Cardiac muscle cell (in vitro differentiated cells and primary cell): ENCODE measurements around the gene RRP1. TPM values are rescaled to one million over a fixed set of nuclear protein-coding genes. Genes with fewer than 3 reads are reported as not detected.

Experiments
- DNase-seq, 2 donors: peaks; one replicate each; pipeline versions ENCODE4 v3.0.0 to v3.0.0-alpha.2; 2010 to 2017; ENCODE audit warnings: low read depth in 1 of 2, low spot score in 1 of 2
- H3K27ac ChIP-seq: fragments of 200-600 bp; sonication (generic); 2 replicates; pipeline ENCODE4 v1.5.1; 2016
- H3K27me3 ChIP-seq: fragments of 200-600 bp; sonication (generic); 2 replicates; pipeline ENCODE4 v1.6.0; 2016; ENCODE audit warnings: control low read depth
- H3K36me3 ChIP-seq: fragments of 200-600 bp; sonication (generic); 2 replicates; pipeline ENCODE4 v1.5.1; 2016; ENCODE audit warnings: control low read depth
- H3K4me1 ChIP-seq: fragments of 200-600 bp; sonication (generic); 2 replicates; pipeline ENCODE4 v1.8.1; 2017; ENCODE audit warnings: low read depth, mild to moderate bottlenecking, mixed run types
- H3K4me3 ChIP-seq: fragments of 200-600 bp; sonication (generic); 2 replicates; pipeline ENCODE4 v1.5.1; 2016; ENCODE audit warnings: mild to moderate bottlenecking
- H3K9me3 ChIP-seq: fragments of 200-600 bp; sonication (generic); 2 replicates; pipeline ENCODE4 v1.5.1; 2017; ENCODE audit warnings: low read depth, mild to moderate bottlenecking, control low read depth
- polyA plus RNA-seq: library from polyadenylated mRNA; unstranded; fragments of >200 nt; fragmentation: Nextera tagmentation; extraction: Ambion mirVana; gene quantifications from 2 replicates; pipeline ENCODE4 v1.2.1, GENCODE V29; 2016
- total RNA-seq: library from RNA; depleted of rRNA; stranded (reverse); fragments of >200 nt; gene quantifications from 2 replicates; pipeline ENCODE4 v1.2.3, GENCODE V29; 2016
- TF ChIP-seq, protein P1 (sequence below): IDR thresholded peaks from 2 replicates; pipeline ENCODE4 v1.5.1; 2012; ENCODE audit warnings: low read depth, mild to moderate bottlenecking, low read length

The RRP1 gene
- total and polyA plus RNA-seq, 2 experiments from 2014 or later = 20.1 to 27.8 TPM

DNA sequence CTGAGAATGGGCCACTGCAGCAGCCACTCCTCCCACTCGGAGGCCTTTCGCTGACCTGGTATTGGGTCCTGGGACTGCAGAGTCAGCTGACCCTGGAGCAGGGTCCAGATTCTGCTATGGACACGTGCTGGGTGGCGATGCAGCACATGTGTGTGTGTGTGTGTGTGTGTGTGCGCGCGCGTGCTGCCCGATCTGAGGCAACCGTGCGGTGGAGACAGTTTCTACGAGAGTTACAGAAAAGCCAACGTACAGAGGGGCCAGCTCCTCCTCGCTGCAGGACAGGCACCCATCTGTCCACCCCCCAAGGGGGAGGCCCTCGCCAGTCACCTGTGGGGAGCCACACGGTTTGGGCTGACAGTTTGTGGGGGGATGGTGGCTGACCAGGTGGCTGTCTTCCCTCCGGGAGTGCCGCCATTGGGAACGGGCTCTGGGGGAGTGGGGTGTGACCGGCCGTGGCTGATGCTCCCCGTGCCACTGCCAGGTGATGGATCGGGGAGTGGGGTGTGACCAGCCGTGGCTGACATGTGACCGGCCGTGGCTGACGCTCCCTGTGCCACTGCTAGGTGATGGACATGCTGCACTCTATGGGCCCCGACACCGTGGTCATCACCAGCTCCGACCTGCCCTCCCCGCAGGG lies 37.3 kb upstream of the RRP1 start:
- H3K27me3 ChIP-seq = no peaks in the 10 kb centered on the region
- H3K4me3 ChIP-seq = no peak overlapping the region
- H3K36me3 ChIP-seq = peaks cover 8% of the 10 kb centered on the region
- H3K27ac ChIP-seq = no peak overlapping the region
- TF ChIP-seq, protein P1, sequence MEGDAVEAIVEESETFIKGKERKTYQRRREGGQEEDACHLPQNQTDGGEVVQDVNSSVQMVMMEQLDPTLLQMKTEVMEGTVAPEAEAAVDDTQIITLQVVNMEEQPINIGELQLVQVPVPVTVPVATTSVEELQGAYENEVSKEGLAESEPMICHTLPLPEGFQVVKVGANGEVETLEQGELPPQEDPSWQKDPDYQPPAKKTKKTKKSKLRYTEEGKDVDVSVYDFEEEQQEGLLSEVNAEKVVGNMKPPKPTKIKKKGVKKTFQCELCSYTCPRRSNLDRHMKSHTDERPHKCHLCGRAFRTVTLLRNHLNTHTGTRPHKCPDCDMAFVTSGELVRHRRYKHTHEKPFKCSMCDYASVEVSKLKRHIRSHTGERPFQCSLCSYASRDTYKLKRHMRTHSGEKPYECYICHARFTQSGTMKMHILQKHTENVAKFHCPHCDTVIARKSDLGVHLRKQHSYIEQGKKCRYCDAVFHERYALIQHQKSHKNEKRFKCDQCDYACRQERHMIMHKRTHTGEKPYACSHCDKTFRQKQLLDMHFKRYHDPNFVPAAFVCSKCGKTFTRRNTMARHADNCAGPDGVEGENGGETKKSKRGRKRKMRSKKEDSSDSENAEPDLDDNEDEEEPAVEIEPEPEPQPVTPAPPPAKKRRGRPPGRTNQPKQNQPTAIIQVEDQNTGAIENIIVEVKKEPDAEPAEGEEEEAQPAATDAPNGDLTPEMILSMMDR = no peak
- no peak for DNase-seq
- H3K9me3 ChIP-seq = no peaks in the 10 kb centered on the region
- H3K4me1 ChIP-seq = no peaks in the 10 kb centered on the region

DNA sequence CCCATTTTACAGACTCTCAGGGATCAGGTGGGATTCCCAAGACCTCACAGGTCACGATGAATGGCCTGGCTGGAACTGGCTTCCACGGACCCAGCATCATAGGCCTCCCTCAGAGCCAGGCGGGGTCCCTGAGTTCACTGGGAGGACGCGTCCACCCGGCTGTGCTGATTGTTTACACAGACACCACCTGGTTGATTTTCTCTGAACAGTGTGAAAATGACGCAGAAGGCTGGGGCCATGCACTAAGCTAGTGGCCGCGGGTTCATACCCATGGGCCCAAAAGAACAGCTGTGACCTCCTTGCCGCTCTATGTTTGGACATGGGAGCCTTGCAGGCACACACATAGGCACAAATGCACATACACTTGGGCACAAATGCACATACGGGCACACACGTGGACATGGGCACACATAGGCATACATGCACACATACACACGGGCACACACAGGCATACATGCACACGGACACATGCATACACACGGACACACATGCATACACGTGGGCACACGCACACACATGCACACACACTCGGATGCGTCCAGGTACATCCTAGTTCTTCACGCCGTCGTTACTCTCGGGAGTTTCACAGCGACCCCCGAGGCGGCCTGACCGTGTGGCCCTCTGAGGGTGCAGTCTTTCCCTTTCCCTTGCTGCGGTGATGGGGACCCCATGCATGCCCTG lies 36.5 kb upstream of the RRP1 start:
- TF ChIP-seq, protein P1 = no peak
- Histone ChIP-seq H3K27ac (no peak overlapping the region), H3K9me3 (no peaks in the 10 kb centered on the region), H3K4me3 (no peak overlapping the region), H3K36me3 (peaks cover 8% of the 10 kb centered on the region), H3K4me1 (no peaks in the 10 kb centered on the region), H3K27me3 (no peaks in the 10 kb centered on the region)
- DNase-seq = no peak

DNA sequence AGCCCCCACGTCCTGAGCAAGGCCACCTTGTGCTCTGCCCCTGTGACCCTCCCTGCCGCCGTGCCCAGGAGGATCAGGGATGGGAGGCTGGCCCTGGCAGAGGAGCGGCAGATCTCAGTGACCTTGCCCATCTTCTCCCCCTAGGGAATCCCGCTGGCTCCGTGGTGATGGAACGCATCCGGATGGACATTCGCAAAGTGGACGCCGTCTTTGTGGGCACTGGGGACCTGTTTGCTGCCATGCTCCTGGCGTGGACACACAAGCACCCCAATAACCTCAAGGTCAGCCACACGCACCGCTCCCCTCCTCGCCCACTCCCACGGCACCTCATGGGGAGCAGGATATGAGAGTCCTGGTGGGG lies 36.0 kb upstream of the RRP1 start:
- no peaks in the 10 kb centered on the region for H3K27me3 ChIP-seq
- TF ChIP-seq, protein P1 = no peak
- H3K9me3 ChIP-seq = no peaks in the 10 kb centered on the region
- no peaks in the 10 kb centered on the region for H3K4me1 ChIP-seq
- no peak overlapping the region for H3K4me3 ChIP-seq
- H3K36me3 ChIP-seq = peaks cover 8% of the 10 kb centered on the region
- DNase-seq = no peak
- H3K27ac ChIP-seq = no peak overlapping the region

DNA sequence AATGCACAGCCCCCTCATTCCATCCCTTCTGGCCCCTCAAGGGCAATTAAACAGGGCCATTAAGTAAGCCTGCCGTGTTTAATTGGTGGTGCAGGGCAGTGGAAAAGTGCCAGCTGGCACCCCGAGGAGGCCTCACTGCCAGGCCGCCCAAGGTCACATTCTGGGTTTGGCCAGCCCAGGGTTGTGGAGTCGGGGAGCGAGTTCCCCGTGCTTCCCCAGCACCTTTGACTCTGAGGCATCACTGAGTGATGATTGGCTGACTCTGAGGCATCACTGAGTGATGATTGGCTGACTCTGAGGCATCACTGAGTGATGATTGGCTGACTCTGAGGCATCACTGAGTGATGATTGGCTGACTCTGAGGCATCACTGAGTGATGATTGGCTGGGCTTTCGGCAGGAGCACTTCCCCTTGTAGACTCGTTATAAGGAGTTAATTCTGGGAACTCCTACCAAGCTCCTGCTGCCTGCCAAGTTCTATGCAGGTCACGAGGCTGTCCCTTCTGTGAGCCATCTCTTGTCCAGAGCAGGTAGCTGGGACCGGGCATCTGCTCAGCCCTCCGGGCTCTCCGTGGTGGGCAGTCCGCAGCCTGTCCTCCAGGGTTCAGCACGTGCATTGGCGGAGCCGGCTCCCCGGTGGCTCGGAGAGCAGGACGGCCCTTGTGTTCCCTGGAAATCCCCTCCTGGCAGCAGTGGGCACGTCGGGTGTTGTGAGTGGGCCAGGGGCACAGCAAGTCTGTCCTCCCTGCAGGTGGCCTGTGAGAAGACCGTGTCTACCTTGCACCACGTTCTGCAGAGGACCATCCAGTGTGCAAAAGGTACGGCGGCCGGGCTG lies 34.2 kb upstream of the RRP1 start:
- peaks cover 8% of the 10 kb centered on the region for H3K36me3 ChIP-seq
- no peak for DNase-seq

More for the DNA sequence above, 34.2 kb upstream of the RRP1 start:
- Histone ChIP-seq H3K27me3 (no peaks in the 10 kb centered on the region), H3K4me1 (no peaks in the 10 kb centered on the region), H3K27ac (no peak overlapping the region), H3K4me3 (no peak overlapping the region), H3K9me3 (no peaks in the 10 kb centered on the region)
- TF ChIP-seq, protein P1 = no peak
